ENCODE results near the gene PRPF40B.
A peak's percentile ranks its signal among the peaks of the same experiment; 100 is the strongest.

Gene PRPF40B

GRCh38 chr12:49636979-49637755 is 13.8 kb downstream of the PRPF40B start:
- peak; percentile 69 for DNase-seq

DNA sequence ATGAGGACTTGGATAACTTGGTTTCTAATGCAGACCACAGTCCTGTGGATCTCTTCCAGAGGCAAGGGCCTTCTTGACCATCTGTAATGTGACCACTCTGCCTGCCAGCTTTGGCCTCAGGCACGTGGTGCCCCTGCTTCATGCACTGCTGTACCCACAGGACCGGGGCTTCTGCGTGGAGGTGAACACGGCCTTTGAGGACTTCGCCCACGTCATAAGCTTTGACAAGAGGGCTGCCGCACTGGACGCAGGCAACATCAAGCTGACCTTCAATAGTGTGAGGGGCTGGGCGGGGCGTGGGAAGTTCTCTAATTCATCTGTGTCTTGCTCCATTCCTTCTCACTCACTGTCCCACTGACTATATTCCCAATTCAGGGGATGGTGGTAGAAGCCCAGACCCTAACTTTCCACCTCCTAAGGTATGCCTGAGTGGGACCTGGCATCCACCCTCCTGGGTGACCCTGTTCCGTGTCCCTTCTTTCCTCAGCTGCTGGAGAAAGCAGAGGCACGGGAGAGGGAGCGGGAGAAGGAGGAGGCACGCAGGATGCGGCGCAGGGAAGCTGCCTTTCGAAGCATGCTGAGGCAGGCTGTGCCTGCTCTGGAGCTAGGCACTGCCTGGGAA is 18.5 kb downstream of the PRPF40B start:
- DNase-seq: no peak

GRCh38 chr12:49642370-49642802 is 19.0 kb downstream of the PRPF40B start:
- DNase-seq: no peak

GRCh38 chr12:49643135-49643534 is 19.8 kb downstream of the PRPF40B start:
- no peak for DNase-seq

GRCh38 chr12:49643961-49644619 is 20.7 kb downstream of the PRPF40B start:
- no peak for DNase-seq

DNA sequence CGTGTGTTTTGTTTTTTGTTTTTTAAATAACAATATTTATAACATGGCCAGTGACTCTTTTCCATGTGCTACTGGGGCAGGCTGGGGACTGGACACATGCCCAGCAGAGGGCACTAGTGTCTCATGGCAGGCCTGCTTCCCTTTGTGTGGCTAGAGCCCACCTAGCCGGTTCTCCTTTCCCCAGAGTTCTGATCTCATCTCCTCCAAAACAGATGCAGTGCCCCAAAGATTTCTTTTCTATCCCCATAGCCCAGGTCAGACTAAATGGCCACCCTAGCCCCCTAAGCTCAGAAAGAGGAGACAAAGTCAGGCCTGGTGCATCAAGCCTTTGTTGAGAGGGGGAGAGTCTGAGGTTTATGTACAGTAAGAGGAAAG is 21.2 kb downstream of the PRPF40B start:
- peak; percentile 68 for DNase-seq

- no peak for DNase-seq
Observed at GRCh38 chr12:49645146-49646039, 22.0 kb downstream of the PRPF40B start.

DNA sequence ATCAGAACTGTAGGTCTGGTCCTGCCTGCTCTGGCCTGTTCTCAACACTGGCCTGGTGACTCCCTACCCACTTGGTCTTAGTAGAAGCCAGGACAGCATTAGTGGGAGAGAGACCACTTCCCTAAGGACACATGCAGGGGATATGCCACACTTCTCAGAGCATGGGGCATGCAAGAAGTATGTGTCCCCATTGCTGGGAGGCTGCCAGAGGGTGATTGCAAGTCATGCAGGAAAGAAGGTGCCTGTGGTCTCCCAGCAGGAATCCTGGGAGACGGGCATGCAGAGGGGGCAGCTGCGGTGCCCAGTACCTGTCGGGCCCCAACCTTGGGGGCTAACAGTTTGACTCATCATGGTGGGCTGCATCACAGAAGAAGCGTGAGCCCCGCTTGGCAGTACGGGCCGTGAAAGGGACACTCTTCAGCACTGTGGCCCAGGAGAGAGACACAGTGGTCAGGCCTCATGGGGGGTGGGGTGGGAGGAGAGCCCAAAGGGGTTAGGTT is 23.0 kb downstream of the PRPF40B start:
- no peak for DNase-seq

DNA sequence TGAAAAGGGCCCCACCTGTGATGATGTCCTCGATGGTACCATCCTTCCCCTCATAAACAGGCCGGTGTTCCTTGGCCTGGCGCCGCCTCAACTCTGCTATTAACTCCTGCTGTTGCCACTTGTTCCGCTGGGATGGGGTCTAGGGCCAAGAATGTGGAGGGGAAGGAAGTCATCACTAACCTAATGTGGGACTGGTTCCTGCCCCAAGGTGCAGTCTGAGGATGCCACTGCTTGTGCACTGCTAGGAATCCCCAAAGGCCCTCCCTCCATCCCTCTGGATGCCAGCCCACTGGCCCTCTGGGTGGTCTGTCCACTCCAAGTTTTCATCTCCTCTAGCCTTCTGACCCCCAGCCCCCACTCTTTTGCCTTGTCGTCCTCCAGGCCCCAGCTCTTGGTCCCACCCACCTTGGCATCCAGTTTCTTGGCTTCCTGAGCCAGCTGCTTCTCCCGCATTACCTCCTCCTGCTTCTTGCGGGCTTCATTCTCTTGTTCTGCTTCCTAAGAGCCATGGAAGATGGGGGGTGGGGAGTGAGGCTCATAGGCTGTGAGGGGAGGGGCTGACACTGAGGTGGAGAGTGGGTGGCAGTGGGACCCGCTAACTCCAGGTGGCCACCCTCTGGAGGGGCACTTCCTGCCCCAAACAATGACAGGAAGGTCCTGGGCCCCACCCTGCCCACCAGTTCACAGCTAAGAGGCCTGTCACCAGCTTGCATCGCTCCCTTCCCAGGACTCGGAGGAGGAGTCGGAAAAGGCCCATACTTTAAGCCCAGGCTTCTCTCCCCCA is 23.7 kb downstream of the PRPF40B start:
- DNase-seq: no peak

- DNase-seq: no peak
Observed at GRCh38 chr12:49647827-49648711, 24.7 kb downstream of the PRPF40B start.

DNA sequence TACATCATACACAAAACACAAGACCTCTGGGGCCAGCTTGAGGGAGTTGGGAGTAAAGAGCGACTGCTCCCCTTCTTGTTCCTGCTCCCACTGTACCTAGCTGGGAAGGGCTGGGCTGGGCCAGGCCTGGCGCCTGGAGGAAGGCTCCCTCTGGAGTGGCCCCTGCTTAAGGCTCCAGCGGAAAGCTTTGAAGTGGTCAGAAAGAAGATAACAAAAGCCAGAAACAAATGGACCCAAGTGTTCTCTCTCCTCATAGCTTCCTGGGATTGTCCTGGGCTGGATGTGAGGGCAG is 25.3 kb downstream of the PRPF40B start:
- DNase-seq: no peak

GRCh38 chr12:49649445-49649844 is 26.1 kb downstream of the PRPF40B start:
- DNase-seq: no peak

- no peak for DNase-seq
Observed at GRCh38 chr12:49649892-49650291, 26.5 kb downstream of the PRPF40B start.

DNA sequence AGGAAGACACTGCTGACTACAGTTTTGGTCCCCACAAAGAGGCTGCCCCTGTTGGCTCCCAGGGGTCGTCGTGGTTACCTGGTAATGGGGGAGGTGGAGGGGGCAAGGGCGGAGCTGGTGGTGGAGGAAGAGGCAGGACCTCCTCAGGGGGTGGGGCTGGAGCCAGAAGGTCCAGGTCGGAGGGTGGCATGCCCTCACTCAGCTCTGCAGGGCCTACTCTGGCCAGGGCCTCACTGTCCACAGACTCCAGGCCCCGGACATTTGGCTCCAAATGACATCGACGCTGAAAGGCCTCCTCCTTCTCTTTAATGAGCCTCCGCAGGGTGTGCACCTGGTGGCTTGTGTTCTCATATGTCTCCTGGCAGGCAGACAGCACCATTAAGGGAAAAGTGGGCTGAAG is 28.5 kb downstream of the PRPF40B start:
- DNase-seq: no peak

DNA sequence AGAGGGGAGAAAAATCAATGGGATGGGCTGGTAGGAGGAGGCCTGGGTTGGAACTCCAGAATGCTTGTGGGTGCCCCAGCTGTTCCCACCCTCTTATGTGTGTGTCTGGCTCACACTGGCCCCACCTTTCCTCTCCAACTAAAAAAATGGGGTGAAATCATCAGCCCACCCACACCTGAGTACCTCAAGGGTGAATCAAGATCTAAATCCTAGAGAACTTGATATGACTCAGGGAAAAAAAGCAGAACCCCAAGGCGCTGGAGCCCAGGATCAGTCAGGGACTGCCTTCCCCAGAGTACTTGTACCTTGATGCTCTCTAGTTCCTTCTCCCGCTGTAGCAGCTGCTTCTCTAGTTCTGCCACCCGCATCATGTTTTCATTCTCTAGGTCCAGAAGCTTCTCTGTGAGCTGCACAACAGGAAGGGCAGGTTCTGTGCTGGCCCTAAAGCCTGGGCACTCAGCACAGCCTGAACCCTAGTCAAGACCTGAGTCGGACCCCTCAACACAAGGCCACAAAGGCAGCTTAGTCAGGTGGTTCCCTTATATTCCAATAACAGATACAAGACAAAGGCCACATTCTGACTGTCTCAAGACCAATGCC is 29.7 kb downstream of the PRPF40B start:
- no peak for DNase-seq

DNA sequence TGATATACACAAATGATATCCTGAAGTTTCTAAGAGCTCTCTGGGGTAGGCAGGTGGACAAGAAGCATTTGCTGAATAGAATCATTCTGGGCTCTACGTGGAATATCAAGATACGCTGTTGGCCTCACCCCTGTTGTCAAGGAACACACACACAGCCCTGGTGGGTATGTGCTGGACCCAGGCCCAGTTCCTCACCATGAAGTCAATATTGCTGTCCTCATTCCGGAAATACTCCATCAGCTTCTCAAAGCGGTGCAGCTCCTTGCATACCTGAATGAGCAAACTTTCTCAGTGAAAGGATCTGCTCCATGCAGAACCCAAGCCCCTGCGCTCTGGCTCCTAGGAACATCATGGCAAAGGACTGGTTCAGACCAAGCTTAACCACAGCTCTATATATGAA is 31.4 kb downstream of the PRPF40B start:
- no peak for DNase-seq

DNA sequence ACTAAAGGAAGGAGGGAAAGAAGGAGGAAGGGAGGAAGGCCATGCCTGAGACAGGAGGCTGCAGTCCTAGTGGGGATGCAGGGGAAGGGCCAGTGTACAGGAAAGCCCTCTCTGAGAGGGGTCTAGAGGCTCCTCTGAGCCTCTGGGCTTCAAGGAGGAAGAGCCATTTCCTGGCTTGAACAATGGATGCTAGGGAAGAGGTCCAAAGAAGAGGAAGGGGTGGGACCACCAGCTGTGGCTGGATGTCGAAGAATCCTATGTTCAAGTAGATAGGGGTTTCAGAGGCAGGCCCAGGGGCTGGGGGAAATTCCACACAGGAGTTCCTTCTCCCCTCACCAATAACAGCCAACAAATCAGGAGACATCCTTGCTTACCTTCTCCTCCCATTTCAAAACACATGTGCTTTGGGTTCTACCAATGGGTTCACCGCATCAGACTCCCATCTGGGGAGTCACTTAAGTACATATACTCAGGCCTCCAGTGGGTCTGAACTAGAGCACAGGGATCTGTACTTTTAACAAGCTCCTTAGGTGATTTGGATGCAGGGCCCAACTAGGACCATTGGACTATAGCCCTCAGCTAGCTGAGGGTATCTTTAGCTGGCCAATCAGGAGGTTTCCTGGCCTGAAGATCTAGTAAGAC is 32.4 kb downstream of the PRPF40B start:
- no peak for DNase-seq

- no peak for DNase-seq
Observed at GRCh38 chr12:49658276-49658675, 34.9 kb downstream of the PRPF40B start.

- no peak for DNase-seq
Observed at GRCh38 chr12:49659753-49660152, 36.4 kb downstream of the PRPF40B start.

DNA sequence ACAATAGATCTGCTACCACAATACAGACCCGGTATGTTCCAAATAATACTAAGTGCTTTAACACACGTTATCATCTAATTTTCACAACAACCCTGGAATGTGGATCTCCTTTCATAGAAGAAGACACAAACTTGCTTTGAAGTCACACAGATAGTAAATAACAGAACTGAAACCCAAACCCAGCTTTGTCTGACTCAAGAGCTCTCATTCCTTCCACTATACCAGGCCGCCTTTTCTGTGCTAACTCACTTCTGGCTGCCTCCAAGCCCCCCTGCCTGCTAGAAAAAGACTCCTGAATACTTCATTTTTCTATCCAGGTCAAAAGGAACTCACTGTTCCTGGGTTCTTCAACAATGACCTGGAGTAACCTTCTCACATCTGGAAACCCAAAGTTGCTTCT is 37.8 kb downstream of the PRPF40B start:
- DNase-seq: no peak
